IgD-negative memory B cell (primary cell): ENCODE data around the gene ZNF618. TPM values are rescaled to one million over a fixed set of nuclear protein-coding genes. Genes with fewer than 3 reads are reported as not detected.
A peak's percentile ranks its signal among the peaks of the same experiment; 100 is the strongest.

ENCODE experiments used
- H3K27ac Mint-ChIP-seq, 3 donors: one replicate each; pipeline ENCODE4 v1.8.0; 2020 to 2022; ENCODE audit warnings: mild to moderate bottlenecking in 3 of 3, mixed read lengths in 3 of 3, moderate library complexity in 1 of 3
- H3K27me3 Mint-ChIP-seq: one replicate; pipeline ENCODE4 v1.8.0; 2021; ENCODE audit warnings: mixed read lengths
- H3K36me3 Mint-ChIP-seq: one replicate; pipeline ENCODE4 v1.8.0; 2020; ENCODE audit warnings: mild to moderate bottlenecking, mixed read lengths
- H3K4me1 Mint-ChIP-seq, 3 donors: one replicate each; pipeline ENCODE4 v1.8.0; 2020 to 2022; ENCODE audit warnings: mixed read lengths in 3 of 3, mild to moderate bottlenecking in 1 of 3
- H3K4me3 Mint-ChIP-seq, 4 donors: one replicate each; pipeline ENCODE4 v1.8.0; 2020 to 2022; ENCODE audit warnings: mild to moderate bottlenecking in 4 of 4, mixed read lengths in 4 of 4, moderate library complexity in 3 of 4
- H3K9me3 Mint-ChIP-seq, 3 donors: one replicate each; pipeline ENCODE4 v1.8.0; 2020 to 2021; ENCODE audit warnings: mixed read lengths in 3 of 3, mild to moderate bottlenecking in 1 of 3
- polyA plus RNA-seq: library from polyadenylated mRNA; unstranded; fragments of 300-500 nt; fragmentation: Illumina TruSeq; gene quantifications from one replicate; pipeline ENCODE4 v1.2.3, GENCODE V29; 2021

The ZNF618 gene, protein sequence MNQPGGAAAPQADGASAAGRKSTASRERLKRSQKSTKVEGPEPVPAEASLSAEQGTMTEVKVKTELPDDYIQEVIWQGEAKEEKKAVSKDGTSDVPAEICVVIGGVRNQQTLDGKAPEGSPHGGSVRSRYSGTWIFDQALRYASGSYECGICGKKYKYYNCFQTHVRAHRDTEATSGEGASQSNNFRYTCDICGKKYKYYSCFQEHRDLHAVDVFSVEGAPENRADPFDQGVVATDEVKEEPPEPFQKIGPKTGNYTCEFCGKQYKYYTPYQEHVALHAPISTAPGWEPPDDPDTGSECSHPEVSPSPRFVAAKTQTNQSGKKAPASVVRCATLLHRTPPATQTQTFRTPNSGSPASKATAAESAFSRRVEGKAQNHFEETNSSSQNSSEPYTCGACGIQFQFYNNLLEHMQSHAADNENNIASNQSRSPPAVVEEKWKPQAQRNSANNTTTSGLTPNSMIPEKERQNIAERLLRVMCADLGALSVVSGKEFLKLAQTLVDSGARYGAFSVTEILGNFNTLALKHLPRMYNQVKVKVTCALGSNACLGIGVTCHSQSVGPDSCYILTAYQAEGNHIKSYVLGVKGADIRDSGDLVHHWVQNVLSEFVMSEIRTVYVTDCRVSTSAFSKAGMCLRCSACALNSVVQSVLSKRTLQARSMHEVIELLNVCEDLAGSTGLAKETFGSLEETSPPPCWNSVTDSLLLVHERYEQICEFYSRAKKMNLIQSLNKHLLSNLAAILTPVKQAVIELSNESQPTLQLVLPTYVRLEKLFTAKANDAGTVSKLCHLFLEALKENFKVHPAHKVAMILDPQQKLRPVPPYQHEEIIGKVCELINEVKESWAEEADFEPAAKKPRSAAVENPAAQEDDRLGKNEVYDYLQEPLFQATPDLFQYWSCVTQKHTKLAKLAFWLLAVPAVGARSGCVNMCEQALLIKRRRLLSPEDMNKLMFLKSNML
- polyA plus RNA-seq: 2.2 TPM

DNA sequence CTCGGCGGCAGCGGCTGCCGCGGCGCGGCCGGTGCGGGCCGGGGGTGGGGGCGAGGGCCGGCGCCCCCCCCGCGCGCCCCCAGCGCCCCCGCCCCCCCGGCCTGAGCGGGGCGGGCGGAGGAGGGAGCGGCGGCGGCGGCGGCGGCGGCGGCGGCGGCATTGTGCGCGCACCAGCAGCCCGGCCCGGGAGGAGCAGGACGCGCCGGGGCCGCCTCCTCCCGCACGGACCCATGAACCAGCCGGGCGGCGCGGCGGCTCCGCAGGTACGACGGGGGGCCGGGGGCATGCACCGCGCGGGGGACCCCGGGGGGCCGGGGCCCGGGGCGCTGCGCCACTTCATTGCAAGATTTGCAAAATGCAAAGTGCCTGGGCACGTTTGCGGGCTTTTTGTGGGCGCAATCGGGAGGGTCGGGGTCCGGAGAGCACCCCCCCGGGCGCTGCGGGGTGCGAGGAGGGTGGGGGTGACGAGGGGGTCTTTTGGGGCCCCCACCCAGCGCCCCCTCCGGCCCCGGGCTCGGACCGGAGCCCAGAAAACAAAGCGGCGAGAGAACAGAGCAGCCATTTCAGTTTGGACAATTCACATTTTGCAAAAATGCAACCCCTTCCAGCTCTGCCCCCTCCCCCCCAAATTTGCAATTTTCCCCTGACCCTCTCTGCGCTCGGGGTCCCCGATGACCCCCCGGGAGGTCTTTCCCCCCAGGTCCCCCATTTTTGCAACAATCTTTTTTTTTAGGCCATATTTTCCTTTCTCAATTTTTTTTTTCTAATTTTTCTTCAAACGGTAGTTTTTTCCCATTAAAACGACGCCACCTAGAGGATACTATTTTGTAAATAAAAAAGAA is at the start of gene ZNF618:
Gene ZNF618 (plus strand): TSS at position 159 of the 842 bp plus-strand sequence. CDS start 72 bp downstream, at position 231.
- Mint-ChIP-seq H3K9me3 (no peaks in the 10 kb centered on the region), H3K27me3 (peaks cover 1% of the 10 kb centered on the region), H3K4me1 (peaks cover 5 to 6% (median 5%) of the 10 kb centered on the region in 3 donors), H3K36me3 (no peaks in the 10 kb centered on the region), H3K4me3 (peak within 1 kb of the TSS; percentile 92 to 96 (median 94)), H3K27ac (peak within 1 kb of the TSS in 1 of 3 donors; percentile 67)

DNA sequence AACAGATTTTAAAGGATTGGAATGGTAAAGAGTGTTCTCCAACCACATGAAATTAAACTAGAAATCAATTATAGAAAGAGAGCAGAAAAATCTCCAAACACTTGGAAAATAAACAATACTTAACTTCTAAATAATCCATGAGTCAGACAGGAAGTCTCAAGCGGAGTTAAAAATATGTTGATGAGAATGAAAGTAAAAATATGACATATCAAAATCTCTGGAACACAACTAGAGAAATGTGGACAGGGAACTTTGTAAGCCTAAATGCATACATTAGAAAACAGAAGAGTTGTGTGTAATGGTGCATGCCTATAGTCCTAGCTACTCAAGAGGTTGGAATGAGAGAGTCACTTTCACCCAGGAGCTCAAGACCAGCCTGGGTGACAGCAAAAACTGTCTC is 47.9 kb upstream of the ZNF618 start:
- Mint-ChIP-seq H3K4me1 (no peaks in the 10 kb centered on the region), H3K27me3 (no peaks in the 10 kb centered on the region), H3K4me3 (no peak overlapping the region), H3K36me3 (no peaks in the 10 kb centered on the region), H3K9me3 (peaks cover 12 to 25% (median 24%) of the 10 kb centered on the region in 3 donors), H3K27ac (no peak overlapping the region)

DNA sequence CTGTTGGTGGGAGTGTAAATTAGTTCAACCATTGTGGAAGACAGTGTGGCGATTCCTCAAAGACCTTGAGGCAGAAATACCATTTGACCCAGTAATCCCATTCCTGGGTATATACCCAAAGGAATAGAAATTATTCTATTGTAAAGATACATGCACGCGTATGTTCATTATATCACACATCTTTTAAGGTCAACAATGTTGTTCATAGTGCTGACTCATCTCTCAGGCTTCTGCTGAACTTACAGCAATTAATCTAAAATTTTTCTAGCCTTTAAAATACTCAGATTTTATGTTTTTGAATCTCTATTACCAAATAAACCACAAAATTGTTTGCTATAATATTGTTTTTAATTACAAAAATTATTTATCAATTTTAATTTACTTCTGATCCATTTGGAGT is 38.8 kb upstream of the ZNF618 start:
- Mint-ChIP-seq H3K4me3 (no peak overlapping the region), H3K36me3 (peaks cover 2% of the 10 kb centered on the region), H3K27me3 (no peaks in the 10 kb centered on the region), H3K9me3 (peaks cover 0 to 18% (median 14%) of the 10 kb centered on the region in 3 donors), H3K4me1 (no peaks in the 10 kb centered on the region), H3K27ac (no peak overlapping the region)

DNA sequence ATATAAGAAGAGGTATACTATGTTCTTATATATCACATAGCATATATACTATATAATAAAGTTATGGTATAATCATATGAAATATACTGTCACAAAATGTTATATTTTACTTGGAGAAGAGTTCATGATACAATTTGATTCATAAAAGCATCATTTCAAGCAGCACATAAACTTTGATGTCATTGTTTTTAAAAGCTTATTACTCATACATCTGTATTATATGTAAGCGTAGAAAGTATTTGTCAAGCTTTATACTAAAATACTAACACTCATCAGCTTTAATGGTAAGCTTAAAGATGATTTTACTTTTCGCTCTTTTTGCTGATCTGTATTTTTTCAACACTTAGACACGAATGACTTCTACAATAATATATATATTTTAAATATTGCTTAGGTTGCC is 34.0 kb upstream of the ZNF618 start:
- H3K27ac Mint-ChIP-seq: no peak overlapping the region
- no peaks in the 10 kb centered on the region for H3K27me3 Mint-ChIP-seq
- no peaks in the 10 kb centered on the region for H3K4me1 Mint-ChIP-seq
- H3K4me3 Mint-ChIP-seq: no peak overlapping the region
- no peaks in the 10 kb centered on the region for H3K36me3 Mint-ChIP-seq
- peaks cover 4 to 11% (median 8%) of the 10 kb centered on the region in 3 donors for H3K9me3 Mint-ChIP-seq

DNA sequence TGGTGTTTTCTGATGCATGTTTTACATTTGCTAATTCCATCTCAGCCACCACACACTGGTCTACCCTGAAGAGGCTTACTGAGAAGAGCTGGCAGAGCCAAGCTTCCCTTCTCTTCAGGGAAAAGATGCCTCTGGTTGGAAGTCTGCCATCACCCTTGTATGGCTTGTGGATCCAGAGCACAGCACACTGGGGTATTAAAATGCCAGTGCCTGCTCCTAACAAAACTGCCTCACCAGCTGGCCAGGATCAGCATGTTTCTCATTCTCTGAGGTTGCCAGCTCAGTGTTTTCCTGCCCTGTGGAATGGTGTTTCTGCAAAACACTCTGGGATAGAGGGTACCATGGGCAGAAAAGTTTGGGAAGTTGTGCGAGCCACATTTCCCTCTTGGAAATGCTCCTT is 31.6 kb upstream of the ZNF618 start:
- Mint-ChIP-seq H3K27me3 (no peaks in the 10 kb centered on the region), H3K4me1 (no peaks in the 10 kb centered on the region), H3K9me3 (peaks cover 4 to 11% (median 8%) of the 10 kb centered on the region in 3 donors), H3K4me3 (no peak overlapping the region), H3K27ac (no peak overlapping the region), H3K36me3 (no peaks in the 10 kb centered on the region)

DNA sequence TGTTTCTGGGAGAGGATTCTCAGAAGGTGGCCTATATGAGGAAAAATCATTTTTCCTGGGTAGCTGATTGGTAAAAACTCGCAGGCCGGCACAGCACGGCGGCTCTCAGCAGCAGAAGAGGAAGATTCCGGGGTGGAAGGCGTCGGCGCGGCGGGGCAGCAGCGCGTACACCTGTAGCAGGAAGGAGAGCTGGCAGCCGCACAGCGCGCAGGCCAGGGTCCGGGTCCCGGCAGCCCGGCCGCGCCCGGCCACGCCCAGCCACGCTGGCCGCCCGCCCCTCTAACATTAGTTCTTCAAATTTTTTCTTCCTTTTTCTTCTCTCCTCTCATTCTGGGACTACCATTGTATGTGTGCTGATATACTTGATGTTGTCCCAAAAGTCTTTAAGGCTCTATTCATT is 24.8 kb upstream of the ZNF618 start:
- Mint-ChIP-seq H3K36me3 (peaks cover 4% of the 10 kb centered on the region), H3K4me3 (no peak overlapping the region), H3K27me3 (peaks cover 12% of the 10 kb centered on the region), H3K9me3 (peaks cover 7 to 14% (median 8%) of the 10 kb centered on the region in 3 donors), H3K27ac (no peak overlapping the region), H3K4me1 (no peaks in the 10 kb centered on the region)

DNA sequence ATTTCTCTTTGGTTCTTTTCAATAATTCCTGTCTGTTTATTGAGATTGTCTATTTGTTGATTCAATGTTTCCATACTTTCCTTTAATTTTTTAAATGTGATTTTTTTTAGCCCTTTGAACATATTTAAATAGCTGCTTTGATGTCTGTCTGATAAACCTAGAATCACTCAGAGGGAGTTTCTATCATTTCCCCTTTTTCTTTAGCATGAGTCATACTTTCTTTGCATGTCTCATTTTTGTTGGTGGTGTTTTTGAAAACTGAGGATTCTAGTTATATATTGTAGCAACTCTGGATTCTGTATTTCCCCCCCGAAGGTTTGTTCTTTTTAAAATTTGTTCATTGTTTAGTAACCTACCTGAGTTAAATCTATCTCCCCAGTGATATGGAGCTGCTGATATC is 24.2 kb upstream of the ZNF618 start:
- Mint-ChIP-seq H3K36me3 (peaks cover 4% of the 10 kb centered on the region), H3K27me3 (peaks cover 12% of the 10 kb centered on the region), H3K4me1 (no peaks in the 10 kb centered on the region), H3K4me3 (no peak overlapping the region), H3K27ac (no peak overlapping the region), H3K9me3 (peaks cover 6 to 13% (median 7%) of the 10 kb centered on the region in 3 donors)

DNA sequence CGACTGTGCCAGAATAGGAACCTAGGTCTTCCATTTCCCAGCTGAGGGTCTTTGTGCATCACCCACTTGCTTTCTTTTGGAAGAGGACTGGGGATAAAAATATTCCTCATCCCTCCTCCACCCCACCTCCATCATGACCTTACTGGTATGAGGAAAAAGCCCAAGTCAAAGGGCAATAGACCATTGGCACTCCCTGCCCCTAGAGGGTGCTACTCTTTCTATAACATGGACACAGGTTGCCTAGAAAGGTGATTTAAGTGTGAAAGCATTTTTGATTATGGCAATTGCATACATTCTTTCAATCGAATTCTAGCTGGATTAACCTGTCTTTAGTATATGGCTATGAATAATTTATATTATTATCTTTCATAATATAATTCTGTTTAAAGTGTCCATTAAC is 22.8 kb upstream of the ZNF618 start:
- Mint-ChIP-seq H3K4me3 (no peak overlapping the region), H3K27ac (no peak overlapping the region)

DNA sequence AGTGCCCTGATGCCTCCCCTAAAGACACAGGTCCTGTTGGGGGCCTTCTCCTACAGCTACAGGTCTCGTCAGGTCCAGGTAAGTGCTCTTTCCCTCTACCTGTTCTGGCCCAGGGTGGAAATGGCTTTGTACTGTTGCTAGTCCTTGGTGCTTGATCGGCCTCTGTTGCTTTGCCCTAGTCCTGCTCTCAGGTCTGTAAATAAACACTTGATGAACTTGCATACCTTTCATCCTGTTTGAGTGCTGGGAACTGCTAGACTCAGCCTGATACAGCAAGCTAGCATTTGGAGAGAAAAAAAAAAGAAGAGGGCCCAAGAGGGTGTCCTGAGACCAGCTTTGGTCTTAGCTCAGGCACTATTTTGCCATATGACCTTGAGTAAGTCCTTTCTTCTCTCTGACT is 21.8 kb upstream of the ZNF618 start:
- Mint-ChIP-seq H3K9me3 (peaks cover 6 to 13% (median 6%) of the 10 kb centered on the region in 3 donors), H3K27ac (no peak overlapping the region), H3K4me1 (peaks cover 0 to 3% (median 0%) of the 10 kb centered on the region in 3 donors), H3K27me3 (peaks cover 12% of the 10 kb centered on the region), H3K36me3 (peaks cover 4% of the 10 kb centered on the region), H3K4me3 (no peak overlapping the region)

More for the DNA sequence above, 22.8 kb upstream of the ZNF618 start:
- Mint-ChIP-seq H3K36me3 (peaks cover 4% of the 10 kb centered on the region), H3K9me3 (peaks cover 6 to 13% (median 6%) of the 10 kb centered on the region in 3 donors), H3K27me3 (peaks cover 12% of the 10 kb centered on the region), H3K4me1 (peaks cover 0 to 1% (median 0%) of the 10 kb centered on the region in 3 donors)

DNA sequence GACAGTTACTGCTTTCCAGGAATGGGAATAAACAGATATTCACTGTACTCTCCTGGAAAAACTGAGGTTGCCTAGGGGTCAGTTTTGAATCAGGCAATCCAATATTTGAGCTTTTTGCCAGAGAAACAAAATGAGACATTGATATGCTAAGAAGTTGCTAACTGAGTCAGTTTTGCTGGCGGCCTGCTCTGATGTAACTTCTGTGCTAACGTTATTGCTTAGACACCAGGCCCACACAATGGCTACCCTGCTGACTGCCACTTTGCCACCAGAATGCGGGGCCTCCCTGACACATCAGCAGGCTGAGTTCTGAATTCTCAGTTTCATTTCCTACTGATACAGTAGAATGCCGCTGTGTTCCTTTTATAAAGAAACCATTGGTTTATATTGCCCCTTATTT is 18.2 kb upstream of the ZNF618 start:
- Mint-ChIP-seq H3K9me3 (peaks cover 0 to 1% (median 0%) of the 10 kb centered on the region in 3 donors), H3K36me3 (no peaks in the 10 kb centered on the region), H3K27ac (no peak overlapping the region), H3K4me3 (no peak overlapping the region), H3K4me1 (peaks cover 0 to 3% (median 0%) of the 10 kb centered on the region in 3 donors), H3K27me3 (peaks cover 6% of the 10 kb centered on the region)

DNA sequence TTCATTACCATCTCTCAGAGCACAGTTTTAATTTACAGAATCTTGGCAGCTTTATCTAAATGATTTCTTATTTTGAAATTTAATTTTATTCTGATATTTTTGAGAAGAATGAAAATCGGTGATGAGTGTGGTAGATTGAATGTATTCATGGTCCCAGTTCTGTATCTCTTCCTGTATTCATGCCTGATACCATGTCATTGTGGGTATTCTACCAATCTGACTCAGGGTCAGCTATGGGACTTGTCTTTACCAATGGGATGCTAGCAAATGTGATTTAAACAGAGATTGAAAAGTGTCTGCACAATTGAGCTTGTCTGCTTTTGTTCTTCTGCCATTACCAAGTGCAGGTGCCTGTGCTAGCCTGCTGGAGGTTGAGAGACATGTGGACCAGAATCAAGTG is 17.8 kb upstream of the ZNF618 start:
- peaks cover 0 to 3% (median 0%) of the 10 kb centered on the region in 3 donors for H3K4me1 Mint-ChIP-seq
- peaks cover 7% of the 10 kb centered on the region for H3K27me3 Mint-ChIP-seq
- no peaks in the 10 kb centered on the region for H3K36me3 Mint-ChIP-seq
- H3K4me3 Mint-ChIP-seq: no peak overlapping the region
- no peak overlapping the region for H3K27ac Mint-ChIP-seq
- peaks cover 0 to 4% (median under 1%) of the 10 kb centered on the region in 3 donors for H3K9me3 Mint-ChIP-seq

DNA sequence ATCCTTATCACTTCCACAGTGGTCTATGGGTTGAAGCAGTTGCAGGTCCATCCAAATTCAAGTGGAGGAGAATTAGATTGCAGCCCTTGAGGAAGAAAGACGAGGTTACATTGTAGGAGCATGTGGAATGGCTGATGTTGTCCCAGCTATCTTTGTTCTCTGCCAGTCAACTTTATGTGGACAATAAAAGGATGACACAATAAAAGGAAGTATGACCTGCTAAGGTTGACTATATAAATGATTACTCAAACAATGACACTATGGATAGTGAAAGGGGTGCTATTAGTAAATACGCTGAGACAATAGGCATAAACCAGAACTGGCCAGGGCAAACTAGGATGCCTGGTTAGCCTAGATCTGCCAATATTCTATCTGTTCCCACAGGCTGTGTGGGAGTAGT is 12.8 kb upstream of the ZNF618 start:
- Mint-ChIP-seq H3K9me3 (peaks cover 0 to 8% (median 2%) of the 10 kb centered on the region in 3 donors), H3K27ac (no peak overlapping the region), H3K4me3 (no peak overlapping the region), H3K27me3 (peaks cover 8% of the 10 kb centered on the region), H3K36me3 (no peaks in the 10 kb centered on the region), H3K4me1 (peaks cover 0 to 2% (median 0%) of the 10 kb centered on the region in 3 donors)

DNA sequence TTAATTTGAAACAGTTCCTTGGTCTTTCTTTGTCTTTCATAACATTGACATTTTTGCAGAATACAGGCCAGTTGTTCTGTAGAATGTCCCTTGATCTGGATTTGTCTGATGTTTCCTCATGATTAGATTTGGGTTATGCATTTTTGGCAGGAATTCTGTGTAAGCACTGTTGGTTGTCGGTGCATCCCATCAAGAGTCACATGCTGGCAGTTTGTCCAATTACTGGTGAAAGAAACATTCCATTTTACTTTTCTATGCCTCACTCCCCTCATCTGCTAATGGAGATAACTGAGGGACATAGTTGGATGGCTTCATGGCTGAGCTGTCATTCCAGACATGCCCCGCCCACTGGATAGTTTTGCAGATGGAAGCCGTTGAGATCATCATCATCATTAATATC is 7.6 kb upstream of the ZNF618 start:
- Mint-ChIP-seq H3K4me1 (no peaks in the 10 kb centered on the region), H3K9me3 (peaks cover 0 to 2% (median 0%) of the 10 kb centered on the region in 3 donors), H3K27ac (no peak overlapping the region), H3K36me3 (no peaks in the 10 kb centered on the region), H3K4me3 (no peak overlapping the region), H3K27me3 (peaks cover 4% of the 10 kb centered on the region)

DNA sequence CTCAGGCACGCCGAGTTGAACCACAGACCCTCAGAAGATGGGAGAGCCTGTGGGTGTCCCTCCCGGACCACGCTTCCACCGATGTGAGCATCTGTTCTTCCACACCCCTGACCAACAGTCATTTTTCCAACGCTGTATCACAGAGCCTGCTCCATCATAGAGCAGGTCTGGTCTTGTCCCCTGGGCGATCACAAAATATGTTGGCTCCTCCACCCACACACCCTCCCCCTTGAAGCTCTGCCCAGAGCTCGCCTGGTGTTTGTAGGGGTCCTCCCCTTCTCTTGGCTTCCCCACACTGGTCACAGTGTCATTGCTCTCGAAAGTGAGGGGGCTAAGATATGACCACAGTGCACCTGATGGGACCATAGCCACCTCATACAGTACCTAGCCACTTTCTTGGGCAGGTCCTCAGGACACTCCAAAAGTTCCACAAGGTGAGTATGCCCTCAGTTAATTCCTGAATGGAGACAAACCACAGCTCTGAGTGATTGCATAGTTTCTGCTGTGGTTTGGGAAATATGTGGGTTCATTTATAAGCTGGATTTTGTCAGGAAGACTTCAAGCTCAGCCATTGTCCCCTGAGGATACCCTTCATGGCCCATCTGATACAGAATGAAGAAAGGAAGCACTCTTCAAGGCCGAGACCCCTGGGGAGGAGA is 3.5 kb upstream of the ZNF618 start:
- H3K4me3 Mint-ChIP-seq: peak overlapping the region in 1 of 4 donors; percentile 77
- peak overlapping the region in 1 of 3 donors; percentile 47 for H3K27ac Mint-ChIP-seq
- peaks cover 5 to 6% (median 5%) of the 10 kb centered on the region in 3 donors for H3K4me1 Mint-ChIP-seq

More for the DNA sequence above, 3.5 kb upstream of the ZNF618 start:
- H3K36me3 Mint-ChIP-seq: no peaks in the 10 kb centered on the region
- no peaks in the 10 kb centered on the region for H3K9me3 Mint-ChIP-seq
- peaks cover 3% of the 10 kb centered on the region for H3K27me3 Mint-ChIP-seq
